HEK293T (cell line): Measurements from ENCODE around the gene OBI1.

Experiments used
- CTCF ChIA-PET: fragments of 350-600 bp; formaldehyde crosslinking; extraction: SDS; loops from one replicate; lab custom pipeline; 2021; ENCODE audit warnings: antibody characterized with exemption, inconsistent platforms; lab: Yijun Ruan, JAX
- POLR2A ChIA-PET: fragments of 350-600 bp; formaldehyde crosslinking; extraction: SDS; loops from one replicate; lab custom pipeline; 2020; ENCODE audit warnings: antibody characterized with exemption, inconsistent platforms; lab: Yijun Ruan, JAX
- DNase-seq: peaks from one replicate; pipeline ENCODE4 v3.0.0; 2012; ENCODE audit warnings: mixed read lengths; ENCODE audit errors: extremely low spot score
- ARNT ChIP-seq: fragments of 450-650 bp; IDR thresholded peaks from 2 replicates; pipeline ENCODE4 v1.6.1; 2017; ENCODE audit warnings: mild to moderate bottlenecking
- BHLHE40 ChIP-seq: fragments of 450-650 bp; IDR thresholded peaks from 2 replicates; pipeline ENCODE4 v1.6.1; 2016; ENCODE audit warnings: mild to moderate bottlenecking, moderate library complexity, borderline replicate concordance
- CTBP1 ChIP-seq: fragments of 450-650 bp; IDR thresholded peaks from 2 replicates; pipeline ENCODE4 v1.6.1; 2016; ENCODE audit warnings: borderline replicate concordance
- ELF4 ChIP-seq: fragments of 450-650 bp; IDR thresholded peaks from 2 replicates; pipeline ENCODE4 v1.6.1; 2017; ENCODE audit warnings: antibody characterized with exemption
- FOXA1 ChIP-seq: fragments of 450-650 bp; IDR thresholded peaks from 2 replicates; pipeline ENCODE4 v1.6.1; 2016; ENCODE audit warnings: mild to moderate bottlenecking
- FOXK2 ChIP-seq: fragments of 450-650 bp; IDR thresholded peaks from 2 replicates; pipeline ENCODE4 v1.6.1; 2016; ENCODE audit warnings: mild to moderate bottlenecking
- FOXM1 ChIP-seq: fragments of 450-650 bp; IDR thresholded peaks from 2 replicates; pipeline ENCODE4 v1.6.1; 2017; ENCODE audit warnings: mild to moderate bottlenecking, borderline replicate concordance
- HDGF ChIP-seq: fragments of 450-650 bp; IDR thresholded peaks from 2 replicates; pipeline ENCODE4 v1.6.1; 2017; ENCODE audit warnings: antibody characterized with exemption, borderline replicate concordance
- L3MBTL2 ChIP-seq: fragments of 450-650 bp; conservative IDR thresholded peaks from 2 replicates; pipeline ENCODE4 v1.6.1; 2016; ENCODE audit warnings: mild to moderate bottlenecking
- LEF1 ChIP-seq: fragments of 450-650 bp; IDR thresholded peaks from 2 replicates; pipeline ENCODE4 v1.6.1; 2017; ENCODE audit warnings: mild to moderate bottlenecking, borderline replicate concordance
- NFRKB ChIP-seq: fragments of 450-650 bp; IDR thresholded peaks from 2 replicates; pipeline ENCODE4 v1.6.1; 2016; ENCODE audit warnings: mild to moderate bottlenecking, moderate library complexity
- PKNOX1 ChIP-seq: fragments of 450-650 bp; IDR thresholded peaks from 2 replicates; pipeline ENCODE4 v1.6.1; 2016
- SP1 ChIP-seq: fragments of 450-650 bp; IDR thresholded peaks from 2 replicates; pipeline ENCODE4 v1.6.1; 2017
- SUZ12 ChIP-seq: fragments of 450-650 bp; IDR thresholded peaks from 2 replicates; pipeline ENCODE4 v1.6.1; 2016; ENCODE audit warnings: mild to moderate bottlenecking
- TARDBP ChIP-seq: fragments of 450-650 bp; IDR thresholded peaks from 2 replicates; pipeline ENCODE4 v1.6.1; 2016
- ZNF384 ChIP-seq: fragments of 450-650 bp; IDR thresholded peaks from 2 replicates; pipeline ENCODE4 v1.6.1; 2016

OBI1 gene

GRCh38 chr13:78598966-78599644, 59.9 kb downstream of the OBI1 start:
- CTCF ChIA-PET = no interaction called here
- DNase-seq = no peak
- TF ChIP-seq HDGF = no peak
- TF ChIP-seq L3MBTL2 = no peak
- POLR2A ChIA-PET = interaction anchor here (1.1 kb wide), 1 partner anchor 9 kb away, joined by 3 read pairs; no protein-coding TSS in a partner anchor

GRCh38 chr13:78598116-78598781, 60.7 kb downstream of the OBI1 start:
- ChIA-PET POLR2A (no interaction called here), CTCF (no interaction called here)
- TF ChIP-seq FOXA1 (no peak), ARNT (no peak), TARDBP (no peak), BHLHE40 (no peak), SP1 (no peak), L3MBTL2 (no peak), SUZ12 (no peak), CTBP1 (no peak), NFRKB (no peak), HDGF (no peak), FOXM1 (no peak), ELF4 (no peak), LEF1 (no peak), FOXK2 (no peak), PKNOX1 (no peak), ZNF384 (no peak)
- DNase-seq = no peak

GRCh38 chr13:78597602-78597932, 61.4 kb downstream of the OBI1 start:
- ChIA-PET CTCF (no interaction called here), POLR2A (no interaction called here)
- DNase-seq = no peak
- TF ChIP-seq FOXA1 = no peak
- no peak for TF ChIP-seq ARNT
- no peak for TF ChIP-seq FOXK2
- no peak for TF ChIP-seq ZNF384
- TF ChIP-seq PKNOX1 = no peak
- no peak for TF ChIP-seq ELF4
- no peak for TF ChIP-seq HDGF
- TF ChIP-seq NFRKB = no peak
- TF ChIP-seq LEF1 = no peak
- no peak for TF ChIP-seq SP1
- TF ChIP-seq L3MBTL2 = no peak
- no peak for TF ChIP-seq SUZ12
- no peak for TF ChIP-seq TARDBP
- no peak for TF ChIP-seq BHLHE40
- TF ChIP-seq FOXM1 = no peak
- TF ChIP-seq CTBP1 = no peak

GRCh38 chr13:78596736-78597601, 62.0 kb downstream of the OBI1 start:
- ChIA-PET POLR2A (interaction anchor here (1.1 kb wide), 1 partner anchor 60 kb away, joined by 3 read pairs; no protein-coding TSS in a partner anchor), CTCF (interaction anchor here (0.8 kb wide), 1 partner anchor 356 kb away, joined by 3 read pairs; no protein-coding TSS in a partner anchor)
- DNase-seq = no peak
- TF ChIP-seq ELF4 (no peak), ARNT (no peak), FOXK2 (no peak), PKNOX1 (no peak), TARDBP (no peak), SUZ12 (no peak), CTBP1 (no peak), L3MBTL2 (no peak), LEF1 (no peak), FOXM1 (no peak), FOXA1 (no peak), ZNF384 (no peak)

GRCh38 chr13:78596399-78596735, 62.6 kb downstream of the OBI1 start:
- ChIA-PET POLR2A (interaction anchor here (1.1 kb wide), 1 partner anchor 61 kb away, joined by 3 read pairs; no protein-coding TSS in a partner anchor), CTCF (interaction anchor here (0.8 kb wide), 1 partner anchor 356 kb away, joined by 3 read pairs; no protein-coding TSS in a partner anchor)
- TF ChIP-seq SUZ12 (no peak), FOXA1 (no peak), PKNOX1 (no peak), NFRKB (no peak)
- no peak for DNase-seq
